Upper lobe of left lung (tissue), 6 donors: ENCODE results near the gene PPP2R2C. TPM values are rescaled to one million over a fixed set of nuclear protein-coding genes. Genes with fewer than 3 reads are reported as not detected.

Experiments
- ATAC-seq, 2 donors: fragments of 200-7000 bp; cut with Tn5 transposase; one replicate each; pipeline ENCODE4 v1.9.1; 2022; ENCODE audit warnings: mild to moderate bottlenecking in 2 of 2, moderate library complexity in 2 of 2; ENCODE audit not compliant: low FRiP score in 2 of 2
- DNase-seq, 2 donors: peaks; one replicate each; pipeline ENCODE4 v3.0.0-alpha.2; 2019 to 2020
- H3K27ac ChIP-seq, 4 donors: fragments of 200-600 bp; sonication (generic); one replicate each; pipeline ENCODE4 v1.5.1; 2016 to 2019
- H3K27me3 ChIP-seq, 4 donors: fragments of 200-600 bp; sonication (generic); one replicate each; pipeline ENCODE4 v1.5.1; 2017 to 2019
- H3K36me3 ChIP-seq, 4 donors: fragments of 200-600 bp; sonication (generic); one replicate each; pipeline ENCODE4 v1.5.1; 2016 to 2019
- H3K4me1 ChIP-seq, 4 donors: fragments of 200-600 bp; sonication (generic); one replicate each; pipeline ENCODE4 v1.5.1; 2018 to 2019
- H3K4me3 ChIP-seq, 4 donors: fragments of 200-600 bp; sonication (generic); one replicate each; pipeline ENCODE4 v1.5.1; 2017 to 2019; ENCODE audit warnings: mild to moderate bottlenecking in 2 of 4, moderate library complexity in 1 of 4
- H3K9me3 ChIP-seq, 4 donors: fragments of 200-600 bp; sonication (generic); one replicate each; pipeline ENCODE4 v1.5.1; 2018 to 2019
- CTCF ChIP-seq, 6 experiments: fragments of 450-650 bp in 4 of 6; fragments of 200-600 bp in 2 of 6; sonication (generic) in 2 of 6; IDR thresholded peaks; one replicate each; pipeline ENCODE4 v1.5.1; 2016 to 2019; ENCODE audit warnings: antibody characterized with exemption in 6 of 6
- EP300 ChIP-seq, 4 donors: sonication (generic); formaldehyde crosslinking; IDR thresholded peaks; one replicate each; pipeline ENCODE4 v1.5.1; 2017; ENCODE audit warnings: antibody characterized with exemption in 4 of 4, control low read depth in 2 of 4
- POLR2A ChIP-seq, 4 donors: fragments of 450-650 bp; IDR thresholded peaks; one replicate each; pipeline ENCODE4 v1.5.1; 2016 to 2017; ENCODE audit warnings: antibody characterized with exemption in 4 of 4, mild to moderate bottlenecking in 2 of 4
- POLR2AphosphoS5 ChIP-seq, 2 donors: sonication (generic); formaldehyde crosslinking; IDR thresholded peaks; one replicate each; pipeline ENCODE4 v1.5.1; 2017; ENCODE audit warnings: antibody characterized with exemption in 2 of 2
- WGBS, 2 donors: methylation state at CpG; one replicate each; pipeline ENCODE4 v1.1.5; 2017 to 2018; 5-methylcytosine and 5-hydroxymethylcytosine counted together
- total RNA-seq, 6 donors: library from RNA; depleted of rRNA in 4 of 6; stranded (reverse); fragments of >200 nt in 4 of 6; gene quantifications; one replicate each; pipeline versions ENCODE4 v1.1.0 to v1.2.1, GENCODE V29; 2016 to 2021
- donor health status: DM: no; HTN: no; CAD: no; lungs with moderate emphysema.
- donor health status: DM: no; HTN: yes; CAD: no; lungs with severe emphysema.

The PPP2R2C gene
- total RNA-seq, 6 donors from 2014 or later = 0.09 to 0.17 TPM; not detected in 4

- Histone ChIP-seq H3K4me1 (peaks cover 67 to 86% (median 73%) of the 10 kb centered on the region in 4 donors), H3K36me3 (peaks cover 0 to 19% (median 5%) of the 10 kb centered on the region in 4 donors), H3K9me3 (no peaks in the 10 kb centered on the region), H3K4me3 (no peak overlapping the region), H3K27ac (peak overlapping the region; percentile 45 to 83 (median 64)), H3K27me3 (no peaks in the 10 kb centered on the region)
- WGBS, 2 donors = 75 to 77% methylated on average over 19 to 23 of the region's 24 CpGs
- DNase-seq (peak in 1 of 2 donors; percentile 82), ATAC-seq (no peak)
- TF ChIP-seq CTCF (IDR thresholded peaks at IDR 0.05) = no peak
- no peak for TF ChIP-seq POLR2A (IDR thresholded peaks at IDR 0.05)
- no peak for TF ChIP-seq EP300 (IDR thresholded peaks at IDR 0.05)
- no peak for TF ChIP-seq POLR2AphosphoS5 (IDR thresholded peaks at IDR 0.05)
Observed at GRCh38 chr4:6277139-6277802, 195.1 kb downstream of the PPP2R2C start.

GRCh38 chr4:6275898-6276806 is 196.3 kb downstream of the PPP2R2C start:
- peaks cover 0 to 19% (median 5%) of the 10 kb centered on the region in 4 donors for H3K36me3 ChIP-seq
- no peaks in the 10 kb centered on the region for H3K27me3 ChIP-seq
- H3K9me3 ChIP-seq = no peaks in the 10 kb centered on the region
- H3K4me3 ChIP-seq = no peak overlapping the region
- 65 to 75% methylated on average over 22 of the region's 22 CpGs for WGBS, 2 donors
- no peak for TF ChIP-seq EP300 (IDR thresholded peaks at IDR 0.05)
- no peak for TF ChIP-seq POLR2AphosphoS5 (IDR thresholded peaks at IDR 0.05)
- no peak for TF ChIP-seq POLR2A (IDR thresholded peaks at IDR 0.05)
- no peak for TF ChIP-seq CTCF (IDR thresholded peaks at IDR 0.05)
- ATAC-seq (no peak), DNase-seq (peak in 1 of 2 donors; percentile 51)
- H3K27ac ChIP-seq = peak overlapping the region; percentile 32 to 83 (median 64)
- peaks cover 68 to 86% (median 75%) of the 10 kb centered on the region in 4 donors for H3K4me1 ChIP-seq

DNA sequence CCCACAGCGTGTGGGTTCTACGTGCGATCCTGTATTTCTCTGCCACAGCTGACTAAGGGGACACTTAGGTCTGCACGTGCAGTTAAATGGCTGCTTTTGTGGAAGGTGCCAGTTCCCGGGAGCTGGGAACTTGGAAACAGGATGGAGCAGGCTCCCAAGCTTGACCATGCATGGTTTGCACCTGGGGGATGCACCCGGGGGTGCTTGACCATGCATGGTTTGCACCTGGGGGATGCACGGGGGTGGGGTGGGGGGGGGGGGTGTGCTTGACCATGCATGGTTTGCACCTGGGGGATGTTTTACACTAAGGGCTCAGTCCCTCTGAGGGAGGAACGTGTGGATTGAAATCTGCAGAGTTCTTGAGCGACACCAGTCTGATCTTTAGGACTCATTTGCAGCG is 197.1 kb downstream of the PPP2R2C start:
- peaks cover 0 to 17% (median 3%) of the 10 kb centered on the region in 4 donors for H3K36me3 ChIP-seq
- ATAC-seq = no peak
- TF ChIP-seq CTCF (IDR thresholded peaks at IDR 0.05) (no peak), POLR2AphosphoS5 (IDR thresholded peaks at IDR 0.05) (no peak), POLR2A (IDR thresholded peaks at IDR 0.05) (no peak), EP300 (IDR thresholded peaks at IDR 0.05) (no peak)
- H3K9me3 ChIP-seq = no peaks in the 10 kb centered on the region
- peaks cover 74 to 91% (median 78%) of the 10 kb centered on the region in 4 donors for H3K4me1 ChIP-seq
- H3K27me3 ChIP-seq = no peaks in the 10 kb centered on the region
- no peak overlapping the region for H3K4me3 ChIP-seq
- DNase-seq = no peak
- H3K27ac ChIP-seq = peak overlapping the region in 2 of 4 donors; percentile 68 to 83
- 91 to 95% methylated on average over 8 to 10 of the region's 10 CpGs for WGBS, 2 donors

GRCh38 chr4:6273661-6273990 is 198.8 kb downstream of the PPP2R2C start:
- DNase-seq = no peak
- Histone ChIP-seq H3K36me3 (peaks cover 0 to 8% (median 0%) of the 10 kb centered on the region in 4 donors), H3K4me1 (peaks cover 62 to 87% (median 75%) of the 10 kb centered on the region in 4 donors), H3K27ac (peak overlapping the region; percentile 63 to 87 (median 76)), H3K4me3 (no peak overlapping the region), H3K27me3 (no peaks in the 10 kb centered on the region), H3K9me3 (no peaks in the 10 kb centered on the region)
- 29 to 63% methylated on average over 1 of the region's 1 CpG for WGBS, 2 donors
- ATAC-seq = no peak
- no peak for TF ChIP-seq CTCF (IDR thresholded peaks at IDR 0.05)
- no peak for TF ChIP-seq POLR2AphosphoS5 (IDR thresholded peaks at IDR 0.05)
- no peak for TF ChIP-seq POLR2A (IDR thresholded peaks at IDR 0.05)
- no peak for TF ChIP-seq EP300 (IDR thresholded peaks at IDR 0.05)
